NCI-H1092 treated with DMSO at 0.1 percent for 48 hours (cell line): Measurements from ENCODE around the gene WNK3.
A peak's percentile ranks its signal among the peaks of the same experiment; 100 is the strongest.

ENCODE experiments used
- DNase-seq: peaks from one replicate; lab custom pipeline; 2025; lab: John Stamatoyannopoulos, UW

WNK3 gene

GRCh38 chrX:54238588-54238987 is 119.3 kb downstream of the WNK3 start:
- no peak for DNase-seq

DNA sequence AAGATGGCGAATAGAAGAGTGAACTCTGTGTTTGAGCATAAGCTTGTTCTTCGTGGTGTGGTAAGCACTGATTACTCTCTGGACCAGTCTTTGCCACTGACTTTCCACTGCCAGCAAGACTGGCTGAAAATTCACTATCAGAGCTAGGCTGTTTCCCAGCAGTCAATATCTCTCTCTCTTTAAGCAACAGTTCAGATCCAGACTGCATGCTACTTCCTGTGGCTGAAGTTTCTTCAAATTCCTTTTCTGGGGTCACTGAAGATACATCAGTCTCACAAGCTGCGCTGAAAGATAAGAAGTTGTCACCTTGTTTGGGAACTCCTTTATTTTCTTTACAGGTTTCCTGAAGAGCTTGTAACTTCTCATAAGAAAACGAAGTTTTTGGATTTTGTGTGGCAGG is 120.8 kb downstream of the WNK3 start:
- no peak for DNase-seq

GRCh38 chrX:54230435-54231148 is 127.3 kb downstream of the WNK3 start:
- DNase-seq, result no peak

GRCh38 chrX:54223581-54223980 is 134.3 kb downstream of the WNK3 start:
- DNase-seq, result no peak

DNA sequence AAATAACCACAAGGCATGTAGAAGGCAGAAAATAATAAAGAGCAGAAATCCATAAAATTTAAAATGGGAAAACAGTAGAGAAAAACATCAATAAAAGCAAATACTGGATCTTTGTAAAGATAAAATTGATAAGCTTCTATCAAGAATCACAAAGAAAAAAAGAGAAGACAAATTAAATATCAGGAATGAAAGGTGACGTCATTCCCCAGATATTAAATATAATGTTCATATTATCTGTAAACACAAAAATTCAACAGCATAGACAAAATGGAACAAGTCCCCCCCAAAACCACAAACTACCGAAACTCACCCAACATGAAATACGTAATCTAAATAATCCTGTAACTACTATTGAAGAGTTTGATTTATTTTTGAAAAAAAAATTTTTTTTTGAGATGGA is 144.2 kb downstream of the WNK3 start:
- no peak for DNase-seq

DNA sequence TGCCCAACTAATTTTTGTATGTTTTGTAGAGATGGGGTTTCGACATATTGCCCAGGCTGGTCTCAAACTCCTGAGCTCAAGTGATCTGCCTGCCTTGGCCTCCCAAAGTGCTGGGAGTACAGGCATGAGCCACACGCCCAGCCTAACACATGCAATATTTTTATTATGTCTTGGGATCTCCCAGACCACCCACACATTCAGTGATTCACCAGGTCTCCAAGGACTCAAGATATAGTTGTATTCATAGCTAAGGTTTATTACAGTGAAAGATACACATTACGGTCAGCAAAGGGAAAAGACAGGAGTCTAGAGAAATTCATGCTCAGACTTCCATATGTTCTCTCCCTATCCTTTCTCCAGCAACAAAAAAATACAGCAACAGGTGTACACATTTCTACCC is 149.3 kb downstream of the WNK3 start:
- DNase-seq, result no peak

DNA sequence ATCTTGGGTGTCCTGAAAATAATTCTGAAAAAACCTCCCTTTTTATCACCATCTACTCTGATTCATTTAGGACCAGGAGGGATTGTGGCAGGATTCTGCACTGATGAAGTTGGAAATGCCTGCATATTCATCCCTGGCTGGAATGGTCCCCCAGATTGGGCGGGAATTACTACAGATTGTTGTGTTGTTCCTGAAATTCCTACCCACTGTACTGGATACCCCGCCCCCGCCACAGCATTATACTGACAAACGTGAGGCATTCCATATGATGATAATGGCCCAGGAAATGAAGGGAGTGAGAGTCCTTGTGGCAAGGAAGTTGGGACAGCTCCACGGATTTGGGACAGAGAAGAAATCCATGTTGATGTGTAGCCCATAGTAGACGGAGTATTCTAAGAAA is 159.6 kb downstream of the WNK3 start:
- no peak for DNase-seq

DNA sequence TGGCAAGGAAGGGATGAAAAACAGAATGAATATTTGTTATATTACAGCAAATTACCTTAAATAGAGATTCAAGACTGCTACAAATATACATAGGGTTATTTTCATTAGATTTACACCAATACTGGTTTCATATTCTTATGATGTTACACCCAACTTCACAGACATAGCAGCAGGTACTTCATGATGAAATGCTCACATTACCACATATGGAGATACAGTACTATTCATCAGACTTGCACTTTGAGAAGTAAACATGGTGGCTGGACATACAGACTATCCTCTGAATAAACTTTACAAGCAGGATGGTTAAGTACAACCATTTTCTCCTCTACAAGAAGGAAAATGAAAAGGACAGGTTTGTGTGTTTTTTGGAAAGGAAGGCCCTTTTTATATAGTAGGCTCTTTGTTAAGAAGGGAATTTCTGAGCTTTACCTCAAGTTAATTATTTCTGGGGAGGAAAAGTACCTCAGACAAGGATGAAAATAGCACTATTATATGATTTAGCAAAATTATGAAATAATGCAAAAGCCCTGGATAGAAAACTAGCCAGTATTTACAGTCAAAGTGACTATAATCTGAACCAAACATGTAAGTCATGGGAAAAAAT is 162.8 kb downstream of the WNK3 start:
- DNase-seq, result no peak

DNA sequence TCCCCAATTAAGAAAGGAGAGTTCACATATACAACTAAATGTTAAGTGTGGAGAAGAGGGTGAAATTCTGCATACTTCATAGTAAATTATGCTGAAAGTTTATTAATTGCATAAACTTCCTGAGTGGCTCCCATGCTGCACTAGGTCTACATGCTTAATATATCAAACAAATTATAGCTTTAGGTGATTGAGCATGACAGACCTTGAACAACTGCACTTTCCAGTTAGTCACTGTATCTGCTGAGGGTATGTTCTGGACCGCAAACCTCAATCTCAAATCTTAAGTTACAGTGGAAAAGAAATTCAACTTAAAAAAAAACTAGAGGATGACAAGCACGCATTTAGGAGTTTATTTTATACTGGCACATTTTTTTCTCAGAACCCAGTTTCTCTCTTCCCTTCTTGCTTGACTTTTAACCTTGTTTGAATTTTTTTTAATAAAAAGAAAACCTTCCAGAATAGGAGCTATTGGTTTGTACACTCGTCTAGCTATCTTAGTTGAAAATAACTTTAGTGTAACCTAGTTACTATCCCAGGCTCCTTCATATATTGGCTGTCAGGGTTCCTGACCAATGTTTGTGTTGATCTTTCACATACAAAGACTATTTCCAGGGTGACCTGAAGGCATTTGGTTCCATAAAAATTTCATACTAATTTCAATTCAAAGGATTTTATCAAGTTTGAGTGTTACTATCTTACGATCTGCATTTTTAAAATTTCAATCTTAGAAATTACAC is 164.6 kb downstream of the WNK3 start:
- no peak for DNase-seq

DNA sequence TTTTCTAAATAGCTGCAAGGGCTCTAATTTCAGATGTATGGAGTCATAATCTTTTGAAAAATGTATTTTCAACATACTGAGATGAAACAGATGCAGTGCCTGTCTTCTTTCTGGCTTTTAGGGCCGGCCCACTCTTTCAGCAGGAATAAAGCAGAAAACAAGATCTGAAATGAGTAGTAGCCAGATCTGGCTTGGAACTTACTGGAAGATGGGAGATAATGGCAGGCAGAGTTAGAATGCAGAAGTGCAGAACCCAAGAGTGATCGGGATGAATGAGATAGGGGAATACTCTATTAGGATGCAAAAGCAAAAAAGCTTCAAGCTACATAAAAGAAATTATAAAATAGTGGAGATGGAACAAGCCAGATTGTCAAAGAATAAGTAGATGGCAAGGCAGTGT is 173.4 kb downstream of the WNK3 start:
- DNase-seq, result no peak

DNA sequence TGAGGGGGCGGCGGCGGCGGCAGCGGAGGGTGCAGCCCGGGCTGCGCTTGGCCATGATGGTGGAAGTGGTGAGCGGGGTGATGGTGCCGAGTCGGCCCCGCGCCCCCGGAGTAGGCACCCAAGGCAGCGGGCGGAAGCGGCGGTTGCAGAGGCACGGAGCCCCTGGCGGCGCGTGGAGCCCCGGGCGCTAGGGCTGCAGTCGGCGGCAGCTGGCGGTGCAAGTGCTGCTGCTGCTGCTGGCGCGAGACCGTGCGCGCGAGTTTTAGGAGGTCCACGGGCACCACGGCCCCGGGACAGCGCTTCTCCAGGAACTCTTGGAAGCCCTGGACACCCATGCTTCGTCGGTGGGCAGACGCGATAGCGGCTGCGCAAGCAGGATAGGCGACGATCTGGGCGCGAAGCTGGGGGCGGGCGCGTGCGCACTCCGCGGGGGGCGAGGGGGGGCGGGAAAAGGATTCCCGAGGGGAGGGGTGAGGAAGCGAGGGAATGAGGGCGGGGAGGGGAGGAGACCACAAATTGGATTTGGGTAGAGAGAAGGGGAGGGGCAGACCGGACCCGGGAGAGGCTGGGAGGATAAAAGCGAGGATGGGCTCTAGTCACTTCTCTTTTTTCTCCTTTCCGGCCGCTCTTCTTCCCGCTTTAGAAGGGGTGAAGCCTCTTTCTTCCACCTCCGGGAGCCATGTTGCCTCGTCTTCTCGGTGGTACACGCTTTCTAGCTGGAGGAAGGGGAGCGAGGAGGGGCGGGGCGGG is 174.8 kb downstream of the WNK3 start, which contains the start of gene FAM120C:
TSS of gene FAM120C (minus strand) at position 391 of the 750 bp plus-strand sequence. CDS start at position 335, 56 bp downstream.
- peak; percentile 86 for DNase-seq

- DNase-seq, result peak; percentile 21
Observed at GRCh38 chrX:54182194-54182863, 175.5 kb downstream of the WNK3 start.

- DNase-seq, result no peak
Observed at GRCh38 chrX:54181202-54181953, 176.5 kb downstream of the WNK3 start.

GRCh38 chrX:54180403-54180802 is 177.4 kb downstream of the WNK3 start:
- no peak for DNase-seq

DNA sequence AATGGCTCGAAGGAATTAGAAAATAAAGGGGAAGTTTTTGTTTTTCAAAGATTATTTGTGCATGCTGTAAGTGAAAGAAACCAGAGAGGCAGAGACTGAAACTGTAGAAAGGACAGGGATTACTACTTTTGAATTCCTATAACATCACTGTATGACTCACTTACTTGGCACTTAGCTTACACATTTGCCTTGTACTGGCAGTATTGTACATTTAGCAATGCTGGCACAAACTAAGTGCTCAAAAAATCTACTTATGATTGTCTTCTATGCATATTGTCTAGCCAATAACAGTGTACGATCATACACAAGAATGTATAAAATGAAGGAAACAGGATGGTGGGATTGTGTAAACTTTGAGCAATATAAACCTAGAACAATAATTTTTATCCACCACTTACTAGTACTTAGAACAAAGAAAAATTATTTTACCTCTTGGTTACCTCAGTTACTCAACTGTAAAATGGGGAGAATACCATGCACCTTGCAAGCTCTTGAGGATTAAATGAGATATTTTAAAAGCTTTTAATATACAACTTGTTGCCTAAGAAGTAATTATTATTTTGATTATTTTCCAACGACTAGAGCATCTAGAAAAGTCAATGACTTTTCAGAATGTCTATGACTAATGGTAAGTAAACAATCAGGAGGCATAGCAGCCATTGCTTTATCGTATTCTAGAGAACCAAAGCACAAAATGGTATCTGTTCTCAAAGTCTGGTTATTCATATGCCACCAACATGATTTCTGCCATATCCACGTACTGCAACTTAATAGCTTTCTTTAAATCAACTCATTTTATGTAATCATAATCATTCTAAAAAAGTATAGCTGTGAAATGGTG is 179.5 kb downstream of the WNK3 start:
- DNase-seq, result no peak

- no peak for DNase-seq
Observed at GRCh38 chrX:54177306-54177705, 180.5 kb downstream of the WNK3 start.

DNA sequence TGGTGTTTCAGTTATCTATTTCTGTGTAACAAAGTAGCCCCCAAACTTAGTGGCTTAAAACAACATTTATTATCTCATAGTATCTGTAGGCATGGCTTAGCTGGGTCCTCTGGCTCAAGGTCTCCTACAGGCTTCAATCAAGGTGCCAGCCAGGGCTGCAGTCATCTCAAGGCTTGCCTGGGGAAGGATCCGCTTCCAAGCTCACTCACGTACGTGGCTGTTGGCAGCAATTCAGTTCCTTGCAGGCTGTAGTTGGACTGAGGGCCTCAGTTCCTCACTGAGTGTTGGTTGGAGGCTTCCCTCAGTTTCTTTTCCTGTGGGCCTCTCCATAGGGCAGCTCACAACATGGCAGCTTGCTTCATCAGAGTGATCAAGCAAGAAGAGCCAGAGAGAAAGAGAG is 184.1 kb downstream of the WNK3 start:
- no peak for DNase-seq

DNA sequence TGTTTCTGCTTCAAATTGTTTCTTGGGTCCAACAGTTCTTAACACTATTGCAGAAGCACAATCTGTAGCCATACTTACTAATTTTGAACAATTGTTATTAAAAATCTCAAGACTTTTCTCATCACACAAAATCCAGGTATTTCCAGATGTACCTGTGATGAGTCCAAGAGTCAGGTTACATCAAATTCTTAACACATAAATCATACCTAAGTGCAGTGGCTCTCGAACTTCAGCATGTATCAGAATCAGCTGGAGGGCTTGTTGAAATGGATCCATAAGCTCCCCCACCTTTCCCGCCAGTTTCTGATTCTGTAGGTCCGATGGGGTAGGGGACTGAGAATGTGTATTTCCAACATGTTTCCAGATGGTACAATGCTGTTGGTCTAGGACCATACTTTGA is 185.4 kb downstream of the WNK3 start:
- DNase-seq, result no peak

- DNase-seq, result no peak
Observed at GRCh38 chrX:54171527-54172250, 186.2 kb downstream of the WNK3 start.

DNA sequence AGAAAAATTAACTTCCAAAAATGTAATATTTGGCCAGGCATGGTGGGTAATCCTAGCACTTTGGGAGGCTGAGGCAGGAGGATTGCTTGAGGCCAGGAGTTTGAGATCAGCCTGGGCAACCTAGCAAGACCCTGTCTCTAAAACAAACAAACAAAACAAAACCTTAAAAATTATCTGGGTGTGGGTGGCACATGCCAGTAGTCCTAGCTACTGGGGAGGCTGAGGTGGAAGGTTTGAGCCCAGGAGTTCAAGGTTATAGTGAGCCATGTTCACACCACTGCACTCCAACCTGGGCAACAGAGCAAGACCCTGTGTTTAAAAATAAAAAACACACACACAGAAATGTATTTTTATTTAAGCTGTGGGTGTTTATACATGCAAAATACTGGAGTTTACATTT is 186.8 kb downstream of the WNK3 start:
- DNase-seq, result no peak
